HCT116 (cell line): ENCODE results near the gene NMUR1. TPM values are rescaled to one million over a fixed set of nuclear protein-coding genes. Genes with fewer than 3 reads are reported as not detected.

Experiments
- ATAC-seq: fragments of 200-7000 bp; cut with Tn5 transposase; 2 replicates; pipeline ENCODE4 v1.9.1; 2020; ENCODE audit warnings: mild to moderate bottlenecking, moderate library complexity
- BruUV-seq: library from RNA; stranded (reverse); fragments of 400-500 nt; replicated peaks from 2 replicates; lab custom pipeline; 2021; lab: Mats Ljungman, UMichigan
- CTCF ChIA-PET: fragments of 300-600 bp; sonication (Branson Sonifier 250); formaldehyde crosslinking; loops from one replicate; lab custom pipeline; 2021; ENCODE audit warnings: antibody characterized with exemption; lab: Charles Lee
- POLR2A ChIA-PET: fragments of 300-600, 350-600 bp; sonication (Branson Sonifier 250); formaldehyde crosslinking; loops from one replicate; lab custom pipeline; 2021; ENCODE audit warnings: antibody characterized with exemption; lab: Charles Lee
- RAD21 ChIA-PET, 2 experiments: fragments of 300-600 bp; sonication (Branson Sonifier 250); formaldehyde crosslinking; loops; one replicate each; lab custom pipeline; 2023; ENCODE audit warnings: low total read pairs in 2 of 2; ENCODE audit not compliant: uncharacterized antibody in 2 of 2, unreplicated experiment in 2 of 2, low non-redundant PET in 1 of 2; lab: Charles Lee
- DNase-seq: peaks from one replicate; pipeline ENCODE4 v3.0.0-alpha.2; 2010; ENCODE audit warnings: low read depth, low spot score
- H2AFZ ChIP-seq: fragments of 200-600 bp; shearing (Covaris generic), sonication (generic); 2 replicates; pipeline ENCODE4 v1.6.1; 2017; ENCODE audit warnings: low read depth, mixed run types, mixed read lengths, antibody characterized with exemption, low read length; ENCODE audit not compliant: poor library complexity, severe bottlenecking
- H3K27ac ChIP-seq: 2 replicates; pipeline ENCODE4 v1.5.1; 2012; ENCODE audit warnings: low read depth, low read length
- H3K27me3 ChIP-seq: fragments of 200-600 bp; sonication (generic); 2 replicates; pipeline ENCODE4 v1.6.1; 2016; ENCODE audit warnings: mixed run types, low read length, mixed read lengths; ENCODE audit not compliant: insufficient read depth
- H3K36me3 ChIP-seq, 2 experiments: fragments of 200-500 bp in 1 of 2; fragments of 200-600 bp in 1 of 2; sonication (Bioruptor generic) in 1 of 2; sonication (generic) in 1 of 2; 2 replicates each; pipeline versions ENCODE4 v1.5.1 to v1.6.1; 2014 to 2016; ENCODE audit warnings: low read length in 2 of 2, inconsistent platforms in 1 of 2, mixed read lengths in 1 of 2, mixed run types in 1 of 2; ENCODE audit not compliant: insufficient read depth in 2 of 2, control insufficient read depth in 1 of 2
- H3K4me1 ChIP-seq, 2 experiments: fragments of 200-600 bp in 1 of 2; sonication (generic) in 1 of 2; 2 replicates each; pipeline versions ENCODE4 v1.5.1 to v1.6.1; 2012 to 2017; ENCODE audit warnings: low read length in 2 of 2, inconsistent platforms in 1 of 2, mild to moderate bottlenecking in 1 of 2, mixed read lengths in 1 of 2, mixed run types in 1 of 2, moderate library complexity in 1 of 2; ENCODE audit not compliant: insufficient read depth in 2 of 2, control insufficient read depth in 1 of 2
- H3K4me2 ChIP-seq: fragments of 200-600 bp; sonication (generic); 2 replicates; pipeline ENCODE4 v1.6.1; 2017; ENCODE audit warnings: mixed run types, low read length, mixed read lengths
- H3K4me3 ChIP-seq, 2 experiments: fragments of 200-600 bp in 1 of 2; sonication (generic) in 1 of 2; replicated peaks in 1 of 2; 2 replicates each; pipeline ENCODE4 v1.5.1; 2011 to 2016; ENCODE audit warnings: low read length in 2 of 2, control low read depth in 1 of 2, low read depth in 1 of 2, mild to moderate bottlenecking in 1 of 2, mixed read lengths in 1 of 2, mixed run types in 1 of 2
- H3K79me2 ChIP-seq: fragments of 200-600 bp; sonication (generic); 2 replicates; pipeline ENCODE4 v1.6.1; 2017; ENCODE audit warnings: mild to moderate bottlenecking, mixed run types, low read length, moderate library complexity, mixed read lengths; ENCODE audit not compliant: insufficient read depth
- H3K9ac ChIP-seq: fragments of 200-600 bp; sonication (generic); 2 replicates; pipeline ENCODE4 v1.6.1; 2016; ENCODE audit warnings: low read length, mixed read lengths
- H3K9me2 ChIP-seq: fragments of 200-600 bp; sonication (generic), shearing (Covaris generic); 2 replicates; pipeline ENCODE4 v1.6.1; 2017; ENCODE audit warnings: mixed run types, mild to moderate bottlenecking, moderate library complexity; ENCODE audit not compliant: insufficient read depth
- H3K9me3 ChIP-seq, 2 experiments: fragments of 200-500 bp in 1 of 2; fragments of 200-600 bp in 1 of 2; sonication (Bioruptor generic) in 1 of 2; sonication (generic) in 1 of 2; 2 replicates each; pipeline ENCODE4 v1.6.1; 2014 to 2017; ENCODE audit warnings: low read length in 2 of 2, mixed read lengths in 2 of 2, inconsistent platforms in 1 of 2, low read depth in 1 of 2, mild to moderate bottlenecking in 1 of 2, mixed run types in 1 of 2, moderate library complexity in 1 of 2; ENCODE audit not compliant: control insufficient read depth in 1 of 2, insufficient read depth in 1 of 2
- H4K20me1 ChIP-seq: fragments of 200-600 bp; sonication (generic), shearing (Covaris generic); 2 replicates; pipeline ENCODE4 v1.6.1; 2017; ENCODE audit warnings: mixed run types, mild to moderate bottlenecking, moderate library complexity; ENCODE audit not compliant: insufficient read depth
- EZH2 ChIP-seq: fragments of 200-600 bp; sonication (generic); IDR thresholded peaks from 2 replicates; pipeline ENCODE4 v1.6.1; 2017; ENCODE audit warnings: antibody characterized with exemption, mixed run types
- EZH2phosphoT487 ChIP-seq: fragments of 200-600 bp; IDR thresholded peaks from 2 replicates; pipeline ENCODE4 v1.6.1; 2018; ENCODE audit warnings: antibody characterized with exemption, borderline replicate concordance
- FOSL1 ChIP-seq: IDR thresholded peaks from 2 replicates; pipeline ENCODE4 v1.6.1; 2012; ENCODE audit warnings: low read depth
- POLR2AphosphoS5 ChIP-seq: IDR thresholded peaks from 2 replicates; pipeline ENCODE4 v1.6.1; 2011; ENCODE audit warnings: mild to moderate bottlenecking, low read depth, low read length, moderate library complexity
- SIN3A ChIP-seq: IDR thresholded peaks from 2 replicates; pipeline ENCODE4 v1.6.1; 2012; ENCODE audit warnings: low read depth
- SP1 ChIP-seq: IDR thresholded peaks from 2 replicates; pipeline ENCODE4 v1.6.1; 2012; ENCODE audit warnings: low read depth
- SRF ChIP-seq: IDR thresholded peaks from 2 replicates; pipeline ENCODE4 v1.6.1; 2012; ENCODE audit warnings: low read depth
- TCF7L2 ChIP-seq: IDR thresholded peaks from 2 replicates; pipeline ENCODE4 v1.7.0; 2011; ENCODE audit warnings: borderline replicate concordance, inconsistent platforms; ENCODE audit not compliant: insufficient read depth, insufficient read length; ENCODE audit errors: extremely low read depth
- ZFX ChIP-seq: fragments of 450-650 bp; IDR thresholded peaks from 2 replicates; pipeline ENCODE4 v1.6.1; 2017
- intact Hi-C: fragments of 100-400 bp; cut with micrococcal nuclease; formaldehyde crosslinking; loops from 2 replicates; pipeline ENCODE4 v1.10.0; 2022
- total RNA-seq: library from RNA; stranded (reverse); gene quantifications from one replicate; pipeline ENCODE4 v1.2.1, GENCODE V29; 2021; ENCODE audit not compliant: unreplicated experiment

Gene NMUR1
- total RNA-seq, 1 experiment from 2014 or later = not detected

- peaks cover 0 to 8% of the 10 kb centered on the region in 2 experiments; a peak in 2 of 4 replicates for H3K4me1 ChIP-seq
These were observed 3.2 kb downstream of the NMUR1 start for GRCh38 chr2:231527091-231527395.

GRCh38 chr2:231526341-231527090 lies 3.7 kb downstream of the NMUR1 start:
- intact Hi-C loops = no loop called here
- no peak overlapping the region for H3K4me3 ChIP-seq
- ChIA-PET CTCF (interaction anchor here (1.5 kb wide), 1 partner anchor 9 kb away, joined by 6 read pairs; no protein-coding TSS in a partner anchor), RAD21 (no interaction called here), POLR2A (interaction anchor here (0.6 kb wide), 1 partner anchor 46 kb away, joined by 3 read pairs; no protein-coding TSS in a partner anchor)
- H3K9ac ChIP-seq = no peak overlapping the region
- no TSS peak for BruUV-seq
- TF ChIP-seq EZH2 (no peak), SP1 (no peak), POLR2AphosphoS5 (no peak), SRF (no peak), ZFX (no peak), FOSL1 (no peak), TCF7L2 (no peak), EZH2phosphoT487 (no peak), SIN3A (no peak)
- no peak overlapping the region for H3K27ac ChIP-seq
- H3K9me3 ChIP-seq = no peaks in the 10 kb centered on the region
- no peaks in the 10 kb centered on the region for H3K27me3 ChIP-seq
- DNase-seq (no peak), ATAC-seq (no peak)
- H3K9me2 ChIP-seq = no peaks in the 10 kb centered on the region
- H3K4me1 ChIP-seq = peaks cover 0 to 8% of the 10 kb centered on the region in 2 experiments; a peak in 2 of 4 replicates
- H4K20me1 ChIP-seq = no peaks in the 10 kb centered on the region
- H3K4me2 ChIP-seq = no peak overlapping the region
- H3K36me3 ChIP-seq = no peaks in the 10 kb centered on the region
- no peaks in the 10 kb centered on the region for H3K79me2 ChIP-seq
- no peak overlapping the region for H2AFZ ChIP-seq

More at GRCh38 chr2:231527091-231527395, 3.2 kb downstream of the NMUR1 start:
- H3K27ac ChIP-seq = no peak overlapping the region
- H3K4me3 ChIP-seq = no peak overlapping the region
- no peaks in the 10 kb centered on the region for H3K79me2 ChIP-seq
- no peaks in the 10 kb centered on the region for H3K27me3 ChIP-seq
- no peaks in the 10 kb centered on the region for H3K9me3 ChIP-seq
- TF ChIP-seq SIN3A (no peak), TCF7L2 (no peak)
- no peak overlapping the region for H3K9ac ChIP-seq
- DNase-seq (no peak), ATAC-seq (no peak)
- no peak overlapping the region for H2AFZ ChIP-seq
- no peaks in the 10 kb centered on the region for H3K36me3 ChIP-seq
- POLR2A ChIA-PET = interaction anchor here (0.6 kb wide), 1 partner anchor 45 kb away, joined by 3 read pairs; no protein-coding TSS in a partner anchor
- RAD21 ChIA-PET = no interaction called here
- CTCF ChIA-PET = no interaction called here
- intact Hi-C loops = no loop called here
- H3K4me2 ChIP-seq = no peak overlapping the region
- BruUV-seq = no TSS peak
- no peaks in the 10 kb centered on the region for H4K20me1 ChIP-seq
- H3K9me2 ChIP-seq = no peaks in the 10 kb centered on the region
